K562 (cell line): ENCODE results near the gene MPHOSPH10. TPM values are rescaled to one million over a fixed set of nuclear protein-coding genes. Genes with fewer than 3 reads are reported as not detected.

Source experiments
- ARID2 ChIP-seq: fragments of 450-650 bp; IDR thresholded peaks from 2 replicates; pipeline ENCODE4 v1.6.1; 2017; ENCODE audit warnings: antibody characterized with exemption, mild to moderate bottlenecking
- BRD4 ChIP-seq: fragments of 200-600 bp; sonication (generic); IDR thresholded peaks from 2 replicates; pipeline ENCODE4 v1.6.1; 2017; ENCODE audit warnings: inconsistent platforms
- EGR1 ChIP-seq: fragments of 450-650 bp; conservative IDR thresholded peaks from 2 replicates; pipeline ENCODE4 v1.6.1; 2017; ENCODE audit warnings: mild to moderate bottlenecking
- GATAD2B ChIP-seq: fragments of 450-650 bp; IDR thresholded peaks from 2 replicates; pipeline ENCODE4 v1.6.1; 2017; ENCODE audit warnings: mild to moderate bottlenecking, borderline replicate concordance
- IFI16 ChIP-seq: fragments of 250-450 bp; sonication (Bioruptor Pico); IDR thresholded peaks from 2 replicates; pipeline ENCODE4 v2.1.2; 2022; ENCODE audit warnings: mild to moderate bottlenecking, inconsistent platforms
- PRPF4 ChIP-seq: fragments of 200-400 bp; formaldehyde crosslinking; IDR thresholded peaks from one replicate; pipeline ENCODE4 v1.6.1; 2017; ENCODE audit warnings: low read length, low read depth, mild to moderate bottlenecking; ENCODE audit not compliant: insufficient read depth, poor library complexity, severe bottlenecking
- RB1 ChIP-seq: fragments of 450-650 bp; IDR thresholded peaks from 2 replicates; pipeline ENCODE4 v1.6.1; 2017; ENCODE audit warnings: low read depth, mild to moderate bottlenecking
- SIN3A ChIP-seq, 2 experiments: fragments of 150-350 bp in 1 of 2; IDR thresholded peaks; 2 replicates each; pipeline ENCODE4 v1.6.1; 2011 to 2016; ENCODE audit warnings: borderline replicate concordance in 2 of 2, low read depth in 2 of 2, low read length in 2 of 2, mild to moderate bottlenecking in 2 of 2, moderate library complexity in 2 of 2; ENCODE audit not compliant: control insufficient read depth in 1 of 2
- SMARCA4 ChIP-seq: fragments of 450-650 bp; IDR thresholded peaks from 2 replicates; pipeline ENCODE4 v1.6.1; 2016
- SP1 ChIP-seq: sonication (generic); formaldehyde crosslinking; IDR thresholded peaks from 2 replicates; pipeline ENCODE4 v1.8.1; 2022; ENCODE audit warnings: mild to moderate bottlenecking, missing genetic modification reagents
- SRSF3 ChIP-seq: fragments of 200-400 bp; formaldehyde crosslinking; IDR thresholded peaks from 2 replicates; pipeline ENCODE4 v1.6.1; 2016; ENCODE audit warnings: mild to moderate bottlenecking, low read length, moderate library complexity; ENCODE audit not compliant: insufficient read depth
- YY1 ChIP-seq, 3 experiments: IDR thresholded peaks; 2 replicates each; pipeline ENCODE4 v1.6.1; 2011; ENCODE audit warnings: low read length in 2 of 3, mild to moderate bottlenecking in 2 of 3, moderate library complexity in 2 of 3, borderline replicate concordance in 1 of 3, control low read depth in 1 of 3, low read depth in 1 of 3; ENCODE audit not compliant: insufficient read depth in 3 of 3, insufficient replicate concordance in 2 of 3, control insufficient read depth in 1 of 3, insufficient read length in 1 of 3; ENCODE audit errors: extremely low read depth in 1 of 3
- ZNF184 ChIP-seq: sonication (generic); formaldehyde crosslinking; IDR thresholded peaks from 2 replicates; pipeline ENCODE4 v1.5.0; 2020; ENCODE audit warnings: missing genetic modification reagents
- ZNF408 ChIP-seq: fragments of 250-450 bp; sonication (Bioruptor Pico); IDR thresholded peaks from 2 replicates; pipeline ENCODE4 v1.4.0; 2020; ENCODE audit warnings: low read depth, mild to moderate bottlenecking, moderate library complexity
- polyA plus RNA-seq, 8 experiments: library from polyadenylated mRNA; depleted of rRNA in 4 of 8; stranded (reverse) in 5 of 8; unstranded in 3 of 8; fragments of >200 nt; fragmentation: Nextera tagmentation in 2 of 8; fragmentation: Illumina TruSeq in 1 of 8; extraction: Ambion mirVana in 2 of 8; extraction: Trizol in 1 of 8; gene quantifications; 2 replicates each; pipeline versions ENCODE4 v1.2.1 to v1.2.3, GENCODE V29; 2011 to 2014; ENCODE audit warnings: inconsistent platforms in 1 of 8, missing spikeins in 1 of 8
- total RNA-seq, 7 experiments: library from RNA; depleted of rRNA in 6 of 7; stranded (reverse); fragments of >200 nt in 6 of 7; fragmentation: Illumina TruSeq in 2 of 7; extraction: Trizol in 2 of 7; gene quantifications; 2 replicates each; pipeline versions ENCODE4 v1.2.1 to v1.2.3, GENCODE V29; 2011 to 2021; ENCODE audit warnings: low replicate concordance in 1 of 7
- TF ChIP-seq, protein P1 (sequence below): sonication (generic); formaldehyde crosslinking; IDR thresholded peaks from 2 replicates; pipeline ENCODE4 v1.8.0; 2022; ENCODE audit warnings: mild to moderate bottlenecking, missing genetic modification reagents
- TF ChIP-seq, protein P2 (sequence below), 2 experiments: fragments of 450-650 bp in 1 of 2; sonication (generic) in 1 of 2; formaldehyde crosslinking in 1 of 2; IDR thresholded peaks; 2 replicates each; pipeline versions ENCODE4 v1.7.1 to v1.9.0; 2016 to 2022; ENCODE audit warnings: inconsistent platforms in 1 of 2, mild to moderate bottlenecking in 1 of 2, missing genetic modification reagents in 1 of 2
- TF ChIP-seq, protein P3 (sequence below): sonication (generic); formaldehyde crosslinking; IDR thresholded peaks from 2 replicates; pipeline ENCODE4 v1.4.0; 2020; ENCODE audit warnings: mild to moderate bottlenecking, missing genetic modification reagents

MPHOSPH10 gene
- total and polyA plus RNA-seq, 9 of the 15 experiments (the other 6 are each of a cell fraction or from before 2014, with no cell fraction given), result 36.8 to 83.7 (median 58.5) TPM

DNA sequence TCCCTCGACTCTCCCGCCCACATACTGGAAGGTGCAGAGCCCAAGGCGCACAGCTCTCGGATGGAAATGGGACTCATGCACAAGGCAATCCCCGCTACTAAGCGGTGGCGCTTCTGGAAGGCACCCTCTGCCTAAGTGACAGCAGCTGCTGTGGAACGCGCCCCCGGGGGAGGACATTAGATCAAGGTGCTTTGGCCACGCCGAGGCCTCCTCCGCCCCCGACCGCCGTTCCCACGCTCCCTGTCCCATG is 607 bp upstream of the MPHOSPH10 start (continued):
- TF ChIP-seq YY1 (IDR thresholded peaks at IDR 0.05; ENCODE audit: borderline replicate concordance in 1 of 3, control insufficient read depth in 1 of 3, extremely low read depth in 1 of 3, insufficient read depth in 3 of 3, insufficient read length in 1 of 3, insufficient replicate concordance in 2 of 3, low read depth in 1 of 3, low read length in 2 of 3) (no peak), SMARCA4 (peak; percentile 14; the same call in 1 of the 2 replicates), GATAD2B (no peak), IFI16 (CRISPR knock-in tag) (no peak), ZNF184 (no peak), ZNF408 (CRISPR knock-in tag) (no peak), SIN3A (IDR thresholded peaks at IDR 0.05; ENCODE audit: borderline replicate concordance in 2 of 2, control insufficient read depth in 1 of 2, low read depth in 2 of 2, low read length in 2 of 2) (peak in 1 of 2 experiments; percentile 65; a peak in 1 of 4 replicates), SRSF3 (peak; percentile 83; the same call in 1 of the 2 replicates), PRPF4 (no peak), BRD4 (no peak), RB1 (peak; percentile 56), SP1 (no peak), ARID2 (no peak), EGR1 (peak; percentile 71)
- TF ChIP-seq, protein P1, sequence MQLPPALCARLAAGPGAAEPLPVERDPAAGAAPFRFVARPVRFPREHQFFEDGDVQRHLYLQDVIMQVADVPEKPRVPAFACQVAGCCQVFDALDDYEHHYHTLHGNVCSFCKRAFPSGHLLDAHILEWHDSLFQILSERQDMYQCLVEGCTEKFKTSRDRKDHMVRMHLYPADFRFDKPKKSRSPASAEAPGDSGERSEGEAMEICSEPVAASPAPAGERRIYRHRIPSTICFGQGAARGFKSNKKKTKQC (CRISPR knock-in tag), result peak; percentile 85; the same call in 1 of the 2 replicates
- TF ChIP-seq, protein P2, sequence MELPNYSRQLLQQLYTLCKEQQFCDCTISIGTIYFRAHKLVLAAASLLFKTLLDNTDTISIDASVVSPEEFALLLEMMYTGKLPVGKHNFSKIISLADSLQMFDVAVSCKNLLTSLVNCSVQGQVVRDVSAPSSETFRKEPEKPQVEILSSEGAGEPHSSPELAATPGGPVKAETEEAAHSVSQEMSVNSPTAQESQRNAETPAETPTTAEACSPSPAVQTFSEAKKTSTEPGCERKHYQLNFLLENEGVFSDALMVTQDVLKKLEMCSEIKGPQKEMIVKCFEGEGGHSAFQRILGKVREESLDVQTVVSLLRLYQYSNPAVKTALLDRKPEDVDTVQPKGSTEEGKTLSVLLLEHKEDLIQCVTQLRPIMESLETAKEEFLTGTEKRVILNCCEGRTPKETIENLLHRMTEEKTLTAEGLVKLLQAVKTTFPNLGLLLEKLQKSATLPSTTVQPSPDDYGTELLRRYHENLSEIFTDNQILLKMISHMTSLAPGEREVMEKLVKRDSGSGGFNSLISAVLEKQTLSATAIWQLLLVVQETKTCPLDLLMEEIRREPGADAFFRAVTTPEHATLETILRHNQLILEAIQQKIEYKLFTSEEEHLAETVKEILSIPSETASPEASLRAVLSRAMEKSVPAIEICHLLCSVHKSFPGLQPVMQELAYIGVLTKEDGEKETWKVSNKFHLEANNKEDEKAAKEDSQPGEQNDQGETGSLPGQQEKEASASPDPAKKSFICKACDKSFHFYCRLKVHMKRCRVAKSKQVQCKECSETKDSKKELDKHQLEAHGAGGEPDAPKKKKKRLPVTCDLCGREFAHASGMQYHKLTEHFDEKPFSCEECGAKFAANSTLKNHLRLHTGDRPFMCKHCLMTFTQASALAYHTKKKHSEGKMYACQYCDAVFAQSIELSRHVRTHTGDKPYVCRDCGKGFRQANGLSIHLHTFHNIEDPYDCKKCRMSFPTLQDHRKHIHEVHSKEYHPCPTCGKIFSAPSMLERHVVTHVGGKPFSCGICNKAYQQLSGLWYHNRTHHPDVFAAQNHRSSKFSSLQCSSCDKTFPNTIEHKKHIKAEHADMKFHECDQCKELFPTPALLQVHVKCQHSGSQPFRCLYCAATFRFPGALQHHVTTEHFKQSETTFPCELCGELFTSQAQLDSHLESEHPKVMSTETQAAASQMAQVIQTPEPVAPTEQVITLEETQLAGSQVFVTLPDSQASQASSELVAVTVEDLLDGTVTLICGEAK (IDR thresholded peaks at IDR 0.05), result no peak
- TF ChIP-seq, protein P2 (CRISPR knock-in tag; IDR thresholded peaks at IDR 0.05), result no peak
- TF ChIP-seq, protein P3, sequence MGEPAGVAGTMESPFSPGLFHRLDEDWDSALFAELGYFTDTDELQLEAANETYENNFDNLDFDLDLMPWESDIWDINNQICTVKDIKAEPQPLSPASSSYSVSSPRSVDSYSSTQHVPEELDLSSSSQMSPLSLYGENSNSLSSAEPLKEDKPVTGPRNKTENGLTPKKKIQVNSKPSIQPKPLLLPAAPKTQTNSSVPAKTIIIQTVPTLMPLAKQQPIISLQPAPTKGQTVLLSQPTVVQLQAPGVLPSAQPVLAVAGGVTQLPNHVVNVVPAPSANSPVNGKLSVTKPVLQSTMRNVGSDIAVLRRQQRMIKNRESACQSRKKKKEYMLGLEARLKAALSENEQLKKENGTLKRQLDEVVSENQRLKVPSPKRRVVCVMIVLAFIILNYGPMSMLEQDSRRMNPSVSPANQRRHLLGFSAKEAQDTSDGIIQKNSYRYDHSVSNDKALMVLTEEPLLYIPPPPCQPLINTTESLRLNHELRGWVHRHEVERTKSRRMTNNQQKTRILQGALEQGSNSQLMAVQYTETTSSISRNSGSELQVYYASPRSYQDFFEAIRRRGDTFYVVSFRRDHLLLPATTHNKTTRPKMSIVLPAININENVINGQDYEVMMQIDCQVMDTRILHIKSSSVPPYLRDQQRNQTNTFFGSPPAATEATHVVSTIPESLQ (CRISPR knock-in tag), result 0 out of 2 replicates have a peak, but pooled peaks have one; percentile 18
